ENCODE results near the gene ZNF239.

Gene ZNF239

GRCh38 chr10:43585981-43586729 is 11.7 kb upstream of the ZNF239 start:
- Mint-ChIP-seq H3K4me3 (no peak overlapping the region), H3K36me3 (ENCODE audit: low read depth) (no peaks in the 10 kb centered on the region), H3K27ac (no peak overlapping the region), H3K9me3 (peaks cover 16% of the 10 kb centered on the region), H3K4me1 (no peaks in the 10 kb centered on the region), H3K27me3 (ENCODE audit: low read depth, poor library complexity) (peaks cover 31% of the 10 kb centered on the region)
- no peak for DNase-seq
- TF ChIP-seq, protein P1, sequence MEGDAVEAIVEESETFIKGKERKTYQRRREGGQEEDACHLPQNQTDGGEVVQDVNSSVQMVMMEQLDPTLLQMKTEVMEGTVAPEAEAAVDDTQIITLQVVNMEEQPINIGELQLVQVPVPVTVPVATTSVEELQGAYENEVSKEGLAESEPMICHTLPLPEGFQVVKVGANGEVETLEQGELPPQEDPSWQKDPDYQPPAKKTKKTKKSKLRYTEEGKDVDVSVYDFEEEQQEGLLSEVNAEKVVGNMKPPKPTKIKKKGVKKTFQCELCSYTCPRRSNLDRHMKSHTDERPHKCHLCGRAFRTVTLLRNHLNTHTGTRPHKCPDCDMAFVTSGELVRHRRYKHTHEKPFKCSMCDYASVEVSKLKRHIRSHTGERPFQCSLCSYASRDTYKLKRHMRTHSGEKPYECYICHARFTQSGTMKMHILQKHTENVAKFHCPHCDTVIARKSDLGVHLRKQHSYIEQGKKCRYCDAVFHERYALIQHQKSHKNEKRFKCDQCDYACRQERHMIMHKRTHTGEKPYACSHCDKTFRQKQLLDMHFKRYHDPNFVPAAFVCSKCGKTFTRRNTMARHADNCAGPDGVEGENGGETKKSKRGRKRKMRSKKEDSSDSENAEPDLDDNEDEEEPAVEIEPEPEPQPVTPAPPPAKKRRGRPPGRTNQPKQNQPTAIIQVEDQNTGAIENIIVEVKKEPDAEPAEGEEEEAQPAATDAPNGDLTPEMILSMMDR (IDR thresholded peaks at IDR 0.05): no peak

DNA sequence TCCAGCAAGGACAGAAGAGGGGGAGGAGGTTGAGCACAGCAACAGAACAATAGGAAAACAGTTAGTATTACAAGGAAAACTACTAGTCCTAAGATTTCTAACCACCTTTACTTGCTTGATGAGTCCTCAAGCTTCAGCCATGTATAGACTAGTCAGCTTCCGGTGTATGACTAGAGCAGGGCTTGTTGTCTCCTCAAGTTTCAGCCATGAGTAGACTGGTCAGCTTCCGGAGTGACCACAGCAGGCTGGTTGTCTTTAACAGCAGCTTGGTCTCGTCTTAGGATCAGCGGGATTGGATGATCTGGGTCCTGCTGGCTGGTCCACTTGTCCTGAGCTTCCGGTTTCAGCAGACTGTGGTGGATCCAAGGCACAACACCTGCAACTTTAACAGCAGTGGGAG is 10.6 kb upstream of the ZNF239 start:
- DNase-seq: no peak
- H3K36me3 Mint-ChIP-seq (ENCODE audit: low read depth): no peaks in the 10 kb centered on the region
- H3K27ac Mint-ChIP-seq: no peak overlapping the region
- H3K9me3 Mint-ChIP-seq: peaks cover 5% of the 10 kb centered on the region
- no peak overlapping the region for H3K4me3 Mint-ChIP-seq
- no peaks in the 10 kb centered on the region for H3K4me1 Mint-ChIP-seq
- peaks cover 30% of the 10 kb centered on the region for H3K27me3 Mint-ChIP-seq (ENCODE audit: low read depth, poor library complexity)
- TF ChIP-seq, protein P1 (IDR thresholded peaks at IDR 0.05): no peak

- H3K27ac Mint-ChIP-seq: no peak overlapping the region
- no peak for DNase-seq
- H3K4me3 Mint-ChIP-seq: no peak overlapping the region
- peaks cover 9% of the 10 kb centered on the region for H3K9me3 Mint-ChIP-seq
- peaks cover 30% of the 10 kb centered on the region for H3K27me3 Mint-ChIP-seq (ENCODE audit: low read depth, poor library complexity)
- TF ChIP-seq, protein P1 (IDR thresholded peaks at IDR 0.05): no peak
- no peaks in the 10 kb centered on the region for H3K4me1 Mint-ChIP-seq
- H3K36me3 Mint-ChIP-seq (ENCODE audit: low read depth): no peaks in the 10 kb centered on the region
Measured at GRCh38 chr10:43584051-43584450, 9.6 kb upstream of the ZNF239 start.

GRCh38 chr10:43576580-43576979 is 2.2 kb upstream of the ZNF239 start:
- Mint-ChIP-seq H3K9me3 (peaks cover 57% of the 10 kb centered on the region), H3K4me1 (peaks cover 21% of the 10 kb centered on the region), H3K36me3 (ENCODE audit: low read depth) (peaks cover 20% of the 10 kb centered on the region), H3K4me3 (no peak overlapping the region), H3K27me3 (ENCODE audit: low read depth, poor library complexity) (peaks cover 17% of the 10 kb centered on the region), H3K27ac (no peak overlapping the region)
- no peak for DNase-seq
- TF ChIP-seq, protein P1 (IDR thresholded peaks at IDR 0.05): no peak

DNA sequence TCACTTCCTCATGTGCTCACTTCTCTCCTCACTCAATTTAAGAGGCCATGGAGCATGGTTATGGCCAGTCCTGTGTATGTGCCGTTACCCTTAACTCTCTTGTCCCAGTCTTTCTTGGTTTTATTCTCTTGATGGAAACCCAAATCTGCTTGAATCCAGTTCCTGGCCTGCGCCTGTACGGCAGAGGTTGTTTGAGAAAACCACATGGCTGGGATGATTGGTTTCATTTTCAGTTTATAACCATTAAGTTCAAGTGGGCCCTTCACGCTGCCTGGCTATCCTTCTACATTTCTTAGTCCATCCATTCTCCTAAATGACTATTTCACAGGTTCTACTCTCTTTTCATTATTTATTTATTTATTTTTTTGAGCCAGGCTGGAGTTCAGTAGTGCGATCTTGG is 1.6 kb upstream of the ZNF239 start:
- Mint-ChIP-seq H3K4me1 (peaks cover 21% of the 10 kb centered on the region), H3K27ac (no peak overlapping the region), H3K9me3 (peaks cover 53% of the 10 kb centered on the region), H3K27me3 (ENCODE audit: low read depth, poor library complexity) (peaks cover 17% of the 10 kb centered on the region), H3K4me3 (peak overlapping the region; percentile 52), H3K36me3 (ENCODE audit: low read depth) (peaks cover 20% of the 10 kb centered on the region)
- TF ChIP-seq, protein P1 (IDR thresholded peaks at IDR 0.05): no peak
- DNase-seq: no peak

- H3K27me3 Mint-ChIP-seq (ENCODE audit: low read depth, poor library complexity): peaks cover 17% of the 10 kb centered on the region
- H3K27ac Mint-ChIP-seq: no peak overlapping the region
- H3K4me1 Mint-ChIP-seq: peaks cover 21% of the 10 kb centered on the region
- H3K36me3 Mint-ChIP-seq (ENCODE audit: low read depth): peaks cover 20% of the 10 kb centered on the region
- DNase-seq: no peak
- TF ChIP-seq, protein P1 (IDR thresholded peaks at IDR 0.05): no peak
- peaks cover 57% of the 10 kb centered on the region for H3K9me3 Mint-ChIP-seq
- peak overlapping the region; percentile 77 for H3K4me3 Mint-ChIP-seq
Measured at GRCh38 chr10:43574906-43575305, 490 bp upstream of the ZNF239 start.

All from nephron progenitor cell (in vitro differentiated cells).